Thoracic aorta (tissue), 2 donors: ENCODE measurements around the gene LRRC8D. TPM values are rescaled to one million over a fixed set of nuclear protein-coding genes. Genes with fewer than 3 reads are reported as not detected.

ENCODE experiments used
- ATAC-seq: fragments of 150-250 bp; one replicate; pipeline ENCODE4 v1.8.0; 2017; ENCODE audit warnings: low read depth; ENCODE audit not compliant: insufficient number of reproducible peaks, low FRiP score
- DNase-seq: peaks from one replicate; pipeline ENCODE4 v3.0.0-alpha.2; 2020; ENCODE audit warnings: low spot score
- H3K27ac ChIP-seq, 2 donors: fragments of 200-600 bp; sonication (generic); 1 replicate in 1 of 2; 2 replicates in 1 of 2; pipeline ENCODE4 v1.5.1; 2016; ENCODE audit warnings: mild to moderate bottlenecking in 2 of 2, moderate library complexity in 2 of 2
- H3K27me3 ChIP-seq: fragments of 200-600 bp; sonication (generic); replicated peaks from 2 replicates; pipeline ENCODE4 v1.6.0; 2016; ENCODE audit warnings: mild to moderate bottlenecking; ENCODE audit not compliant: insufficient read depth
- H3K36me3 ChIP-seq: fragments of 200-600 bp; sonication (generic); one replicate; pipeline ENCODE4 v1.5.1; 2016
- H3K4me1 ChIP-seq, 2 donors: fragments of 200-600 bp; sonication (generic); 1 replicate in 1 of 2; 2 replicates in 1 of 2; pipeline versions ENCODE4 v1.5.1 to v1.6.0; 2016; ENCODE audit warnings: low read depth in 2 of 2, mild to moderate bottlenecking in 1 of 2; ENCODE audit not compliant: control insufficient read depth in 1 of 2
- H3K4me3 ChIP-seq: fragments of 200-600 bp; sonication (generic); 2 replicates; pipeline ENCODE4 v1.5.1; 2016; ENCODE audit warnings: mild to moderate bottlenecking
- H3K9me3 ChIP-seq: fragments of 200-600 bp; sonication (generic); 2 replicates; pipeline ENCODE4 v1.5.1; 2016
- CTCF ChIP-seq: fragments of 200-600 bp; sonication (generic); IDR thresholded peaks from one replicate; pipeline ENCODE4 v1.5.1; 2019; ENCODE audit warnings: antibody characterized with exemption
- total RNA-seq, 2 donors: library from RNA; depleted of rRNA; stranded (reverse); fragments of >200 nt; gene quantifications; one replicate each; pipeline versions ENCODE4 v1.1.0 to v1.2.3, GENCODE V29; 2016

Gene LRRC8D
- total RNA-seq, 2 donors from 2014 or later, result 8.8 to 10.7 TPM

DNA sequence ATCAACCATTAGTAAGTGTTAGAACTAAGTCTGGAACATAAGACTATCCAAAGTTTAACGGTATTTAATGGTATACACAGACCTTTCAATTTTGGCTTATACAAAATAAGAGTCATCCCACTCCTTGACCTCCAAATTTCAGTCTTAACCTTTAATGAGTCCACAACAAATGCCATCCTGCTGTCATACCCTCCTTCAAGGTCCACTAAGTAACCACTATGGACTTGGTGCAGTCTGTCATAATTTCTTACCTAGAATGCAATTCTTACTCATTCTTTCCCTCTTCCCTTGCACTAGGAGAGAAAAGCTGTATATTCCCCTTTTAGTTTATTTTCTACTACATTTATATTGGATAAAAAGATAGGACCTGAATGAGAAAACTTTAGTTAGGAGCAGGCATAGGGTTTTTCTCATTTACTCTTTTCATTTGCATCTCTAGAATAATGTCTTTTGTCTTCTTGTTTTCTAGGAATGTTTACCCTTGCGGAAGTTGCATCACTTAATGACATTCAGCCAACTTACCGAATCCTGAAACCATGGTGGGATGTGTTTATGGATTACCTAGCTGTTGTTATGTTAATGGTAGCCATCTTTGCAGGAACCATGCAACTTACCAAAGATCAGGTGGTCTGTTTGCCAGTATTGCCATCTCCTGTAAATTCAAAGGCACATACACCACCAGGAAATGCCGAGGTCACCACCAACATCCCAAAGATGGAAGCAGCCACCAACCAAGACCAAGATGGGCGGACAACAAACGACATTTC is 111.9 kb downstream of the LRRC8D start:
- no peaks in the 10 kb centered on the region for H3K4me1 ChIP-seq
- H3K9me3 ChIP-seq, result no peaks in the 10 kb centered on the region
- TF ChIP-seq CTCF, result no peak
- DNase-seq (no peak), ATAC-seq (no peak)
- H3K4me3 ChIP-seq, result no peak overlapping the region
- no peaks in the 10 kb centered on the region for H3K27me3 ChIP-seq
- no peaks in the 10 kb centered on the region for H3K36me3 ChIP-seq
- no peak overlapping the region for H3K27ac ChIP-seq

DNA sequence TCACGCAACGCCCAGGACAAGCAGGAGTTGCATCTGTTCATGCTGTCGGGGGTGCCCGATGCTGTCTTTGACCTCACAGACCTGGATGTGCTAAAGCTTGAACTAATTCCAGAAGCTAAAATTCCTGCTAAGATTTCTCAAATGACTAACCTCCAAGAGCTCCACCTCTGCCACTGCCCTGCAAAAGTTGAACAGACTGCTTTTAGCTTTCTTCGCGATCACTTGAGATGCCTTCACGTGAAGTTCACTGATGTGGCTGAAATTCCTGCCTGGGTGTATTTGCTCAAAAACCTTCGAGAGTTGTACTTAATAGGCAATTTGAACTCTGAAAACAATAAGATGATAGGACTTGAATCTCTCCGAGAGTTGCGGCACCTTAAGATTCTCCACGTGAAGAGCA is 113.6 kb downstream of the LRRC8D start:
- Histone ChIP-seq H3K27me3 (no peaks in the 10 kb centered on the region), H3K27ac (no peak overlapping the region), H3K4me3 (no peak overlapping the region), H3K36me3 (no peaks in the 10 kb centered on the region), H3K4me1 (no peaks in the 10 kb centered on the region), H3K9me3 (no peaks in the 10 kb centered on the region)
- DNase-seq (no peak), ATAC-seq (no peak)
- TF ChIP-seq CTCF, result no peak

- no peaks in the 10 kb centered on the region for H3K9me3 ChIP-seq
- H3K27ac ChIP-seq, result no peak overlapping the region
- no peak for TF ChIP-seq CTCF
- no peak overlapping the region for H3K4me3 ChIP-seq
- ATAC-seq, result no peak
- H3K36me3 ChIP-seq, result no peaks in the 10 kb centered on the region
- no peaks in the 10 kb centered on the region for H3K27me3 ChIP-seq
- no peaks in the 10 kb centered on the region for H3K4me1 ChIP-seq
- DNase-seq, result no peak
Measured at GRCh38 chr1:89935235-89935634, 114.4 kb downstream of the LRRC8D start.

- ATAC-seq (no peak), DNase-seq (no peak)
- H3K27me3 ChIP-seq, result no peaks in the 10 kb centered on the region
- H3K4me3 ChIP-seq, result no peak overlapping the region
- no peaks in the 10 kb centered on the region for H3K9me3 ChIP-seq
- no peaks in the 10 kb centered on the region for H3K4me1 ChIP-seq
- no peak overlapping the region for H3K27ac ChIP-seq
- no peak for TF ChIP-seq CTCF
- H3K36me3 ChIP-seq, result no peaks in the 10 kb centered on the region
Measured at GRCh38 chr1:89936694-89937093, 115.9 kb downstream of the LRRC8D start.

DNA sequence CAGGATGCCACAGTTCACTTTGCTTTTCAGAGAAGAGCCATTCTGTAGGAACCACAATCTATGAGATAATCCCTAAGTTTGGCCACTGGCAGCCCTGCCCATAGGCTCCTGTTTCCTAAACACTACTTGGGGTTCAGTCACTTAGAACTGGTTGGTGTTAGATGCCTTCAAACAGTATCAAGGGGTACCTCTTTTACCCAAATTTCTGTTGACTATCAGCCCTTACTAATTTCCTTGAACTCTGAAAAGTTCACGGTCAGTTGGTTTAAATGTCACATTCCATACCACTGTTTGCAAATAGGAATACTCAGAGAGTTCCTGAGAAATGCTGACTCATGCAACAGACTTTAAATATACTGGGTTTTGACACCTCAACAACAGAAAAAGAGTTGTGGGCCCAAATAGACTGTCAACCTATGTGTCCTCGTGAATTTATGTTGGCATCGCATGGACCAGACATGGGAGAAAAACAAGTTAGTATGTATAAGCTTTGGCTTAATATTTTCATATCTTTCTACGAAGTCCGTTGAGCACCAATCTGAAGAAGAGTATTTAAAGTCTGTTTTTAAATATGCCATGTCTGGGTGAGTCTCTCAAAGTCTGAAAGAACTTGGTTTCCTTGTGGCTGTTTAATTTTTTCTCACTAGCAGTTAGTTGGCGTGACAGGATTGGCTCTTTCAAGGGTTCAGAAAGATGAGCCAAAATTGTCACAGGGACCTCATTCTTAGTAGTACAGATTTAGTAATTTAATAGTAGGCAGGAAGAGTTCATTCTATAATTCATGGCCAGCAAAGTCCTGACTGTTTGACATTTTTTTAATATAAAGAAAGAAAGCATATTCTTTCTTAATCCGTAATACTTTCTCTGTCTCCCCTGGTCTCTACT is 117.6 kb downstream of the LRRC8D start:
- Histone ChIP-seq H3K9me3 (no peaks in the 10 kb centered on the region), H3K4me1 (peaks cover 0 to 1% of the 10 kb centered on the region in 2 donors), H3K4me3 (no peak overlapping the region), H3K36me3 (no peaks in the 10 kb centered on the region), H3K27me3 (no peaks in the 10 kb centered on the region), H3K27ac (no peak overlapping the region)
- no peak for TF ChIP-seq CTCF
- no peak for DNase-seq
- ATAC-seq, result no peak
